ENCODE data around the gene DLGAP3.

DLGAP3 gene

GRCh38 chr1:34865573-34865972 lies 63.9 kb downstream of the DLGAP3 start:
- no peak for DNase-seq

DNA sequence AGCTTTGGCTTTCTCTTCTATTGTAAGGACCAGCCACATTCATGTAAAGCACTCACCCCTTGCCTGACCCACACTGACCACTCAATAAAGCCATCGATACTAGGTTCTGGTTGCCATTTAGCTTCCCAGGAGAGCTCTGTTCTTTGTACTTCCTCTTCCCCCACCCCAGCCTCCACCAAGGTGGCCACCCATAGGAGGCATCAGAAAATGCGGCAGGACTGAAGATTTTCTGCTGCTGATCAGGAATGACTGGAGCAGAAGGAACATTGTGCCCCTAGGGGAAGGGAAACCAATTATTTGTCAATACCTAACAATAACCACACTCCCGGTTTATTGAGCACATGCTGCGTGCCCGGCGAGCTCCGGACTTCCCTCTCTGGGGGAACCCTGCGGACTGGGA lies 64.7 kb downstream of the DLGAP3 start:
- DNase-seq = no peak

DNA sequence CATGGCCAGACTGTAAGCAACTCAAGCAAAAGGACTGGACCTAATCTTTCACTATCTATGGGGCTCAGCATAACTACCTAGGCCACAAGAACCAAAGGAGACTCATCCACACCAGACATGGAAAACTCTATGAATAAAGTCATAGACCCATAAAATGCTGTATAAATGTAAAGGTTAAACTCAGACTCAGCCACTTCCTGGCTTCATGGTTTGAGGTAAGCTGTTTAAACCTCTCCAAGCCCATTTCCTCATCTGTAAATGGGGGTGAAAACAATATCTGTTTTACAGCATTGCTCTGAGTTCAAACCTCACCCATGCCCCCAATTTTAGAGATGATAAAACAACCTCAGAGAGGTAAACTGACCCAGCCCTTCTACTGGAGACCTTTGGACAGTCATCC lies 65.9 kb downstream of the DLGAP3 start:
- DNase-seq = no peak

GRCh38 chr1:34859446-34860200 lies 69.8 kb downstream of the DLGAP3 start, which contains the start of gene SMIM12:
SMIM12 (minus strand) TSS chr1:34859749; CDS start chr1:34855977, 3,772 bp downstream.
- peak; percentile 83 for DNase-seq

- peak; percentile 13 for DNase-seq
Observed at GRCh38 chr1:34858901-34859445, 70.5 kb downstream of the DLGAP3 start.

- no peak for DNase-seq
Observed at GRCh38 chr1:34856697-34857096, 72.8 kb downstream of the DLGAP3 start.

- peak; percentile 80 for DNase-seq
Observed at GRCh38 chr1:34852677-34853217, 76.7 kb downstream of the DLGAP3 start.

DNA sequence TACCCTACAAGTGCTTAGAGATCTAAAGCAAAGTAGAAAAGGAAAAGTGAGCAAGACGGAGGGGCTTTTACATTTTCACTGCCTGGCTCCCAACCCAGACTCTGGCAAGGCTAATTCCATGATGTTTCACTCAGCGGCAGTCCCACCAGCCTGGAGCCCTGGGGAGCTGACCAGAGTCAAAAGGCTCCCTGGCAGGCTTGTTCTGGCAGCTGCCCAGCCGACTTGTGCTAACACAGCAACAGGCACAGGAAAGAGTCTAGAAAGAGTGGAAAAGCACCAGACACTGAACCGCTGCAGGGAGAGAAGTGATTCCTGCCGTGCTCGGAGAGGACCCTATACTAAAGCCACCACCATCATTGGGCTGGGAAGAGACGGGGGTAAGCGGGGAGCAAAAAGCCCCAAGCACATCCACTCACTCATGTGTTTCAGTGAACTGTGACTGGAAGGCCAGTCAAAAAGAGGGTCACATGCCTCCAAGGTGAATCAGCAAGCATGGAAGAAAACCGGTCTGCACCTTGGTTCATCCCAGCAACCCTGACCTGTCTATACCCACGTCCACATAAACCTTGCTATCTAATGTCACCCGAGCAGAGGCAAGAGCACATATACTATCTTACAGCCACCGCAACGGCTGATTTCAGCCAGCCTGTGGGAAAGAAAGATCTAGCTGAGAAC lies 77.9 kb downstream of the DLGAP3 start:
- no peak for DNase-seq

- DNase-seq = no peak
Observed at GRCh38 chr1:34850382-34850781, 79.1 kb downstream of the DLGAP3 start.

- DNase-seq = no peak
Observed at GRCh38 chr1:34847094-34847493, 82.4 kb downstream of the DLGAP3 start.

DNA sequence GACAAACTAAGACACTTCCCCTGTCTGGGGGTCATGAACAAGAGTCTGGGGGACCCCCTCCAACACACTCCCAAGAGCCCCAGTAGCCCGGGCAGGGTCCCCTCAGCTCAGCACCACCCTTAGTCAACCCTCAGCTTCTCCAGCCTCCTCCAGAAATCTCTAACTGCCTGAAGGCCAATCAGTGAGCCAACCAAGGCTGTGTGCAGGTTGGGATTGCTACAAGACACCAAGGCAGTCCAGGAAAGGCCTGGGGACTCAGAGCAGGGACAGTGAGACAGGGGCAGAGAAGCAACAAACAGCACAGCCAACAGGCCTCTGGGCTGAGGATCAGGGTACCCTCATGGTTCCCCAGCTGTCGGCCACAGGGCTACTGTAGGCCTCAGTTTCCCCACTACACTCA lies 83.2 kb downstream of the DLGAP3 start:
- no peak for DNase-seq

DNA sequence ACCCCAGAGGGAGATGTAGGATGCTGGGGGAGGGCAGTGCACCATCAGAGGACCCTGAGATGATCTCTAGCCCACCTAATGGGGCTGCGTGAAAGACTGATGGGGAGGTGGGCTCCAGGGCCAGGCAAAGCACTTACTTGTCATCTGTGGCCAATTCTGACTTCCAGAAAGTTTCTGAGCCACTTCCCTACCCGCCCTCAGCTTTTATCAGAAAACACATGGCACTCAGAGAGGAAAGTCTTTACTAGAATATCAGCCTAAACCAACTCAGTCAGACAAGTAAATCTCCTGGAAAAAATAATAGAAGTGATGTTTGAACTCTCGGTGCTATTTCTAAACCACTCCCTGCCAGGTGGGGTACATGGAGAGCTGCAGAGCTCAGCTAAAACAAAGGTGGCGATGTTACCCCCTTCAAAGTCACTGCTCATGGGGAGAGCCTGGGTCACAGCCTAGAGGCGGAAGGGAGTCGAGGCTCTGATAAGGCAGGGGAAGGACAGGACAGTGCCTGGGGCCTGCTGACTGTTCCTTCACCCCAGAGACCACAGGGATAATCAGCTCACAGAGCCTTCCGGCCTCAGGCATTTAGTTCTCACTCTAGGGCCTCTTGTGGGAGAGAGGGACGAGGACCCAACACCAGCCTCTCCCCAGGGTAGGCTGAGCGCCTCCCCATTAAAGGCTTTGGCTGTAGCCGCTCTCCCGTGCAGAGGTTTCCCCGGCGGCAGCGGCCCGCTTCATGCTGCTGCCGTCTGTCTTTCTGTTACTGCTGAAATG lies 84.1 kb downstream of the DLGAP3 start:
- DNase-seq = no peak

- no peak for DNase-seq
Observed at GRCh38 chr1:34844252-34844634, 85.2 kb downstream of the DLGAP3 start.

DNA sequence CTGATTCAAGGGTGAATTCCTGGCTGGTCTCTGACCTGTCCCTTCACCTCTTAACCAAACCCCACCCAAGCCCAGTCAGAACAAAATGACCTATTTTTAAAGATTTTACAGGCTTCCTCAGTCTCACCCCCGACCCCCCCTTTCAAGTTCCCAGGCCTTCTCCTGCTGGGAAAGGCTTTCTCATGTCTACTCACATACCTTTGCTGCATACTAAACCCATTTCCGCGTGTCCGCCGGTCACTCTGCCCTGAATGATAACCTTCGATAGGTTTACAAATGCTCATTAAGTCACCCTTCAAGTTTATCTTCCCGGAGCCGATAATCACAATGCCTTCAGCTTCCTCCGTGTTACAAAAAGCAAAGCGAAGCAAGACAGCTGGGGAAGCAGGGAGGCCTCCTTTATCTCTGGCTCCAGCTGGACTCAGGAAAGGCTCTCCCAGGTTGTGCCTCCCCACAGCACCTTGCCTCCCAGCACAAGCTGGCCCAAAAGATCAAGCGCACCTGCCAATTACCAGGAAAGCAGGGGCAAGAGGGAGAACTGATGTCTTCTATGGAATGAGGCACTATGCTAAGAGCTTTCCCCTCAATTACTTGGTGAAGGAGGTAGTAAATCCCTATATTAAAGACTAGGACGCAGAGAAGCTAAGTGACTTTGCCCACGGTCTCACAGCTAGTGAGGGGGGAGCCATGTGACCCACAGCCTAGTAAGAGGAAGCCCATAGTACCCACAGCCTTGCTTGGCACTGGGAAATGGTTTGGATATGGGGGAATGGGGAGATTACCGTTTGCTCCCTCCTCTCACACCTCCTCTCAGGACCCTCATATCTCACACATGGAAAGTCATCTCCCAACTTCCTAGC lies 85.8 kb downstream of the DLGAP3 start:
- no peak for DNase-seq

DNA sequence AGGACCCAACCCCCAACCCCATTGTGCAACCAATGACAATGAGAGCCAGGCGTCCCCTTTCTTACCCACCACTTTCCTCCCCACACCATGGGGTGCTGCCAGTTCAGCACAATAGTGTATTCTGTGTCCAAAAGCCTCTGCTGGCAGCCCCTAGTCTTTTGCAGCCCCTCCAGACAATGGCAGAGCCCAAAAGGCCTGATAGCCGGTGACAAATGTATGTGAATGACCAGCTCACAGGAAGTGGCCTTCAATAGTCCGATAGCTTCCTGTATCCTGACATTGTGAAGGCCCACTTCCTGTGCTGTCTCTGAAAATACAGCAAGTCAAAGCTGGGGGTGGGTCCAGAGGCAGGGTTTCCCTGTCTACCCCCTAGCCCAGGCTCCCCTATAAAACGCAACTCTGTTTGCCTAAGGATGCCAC lies 86.5 kb downstream of the DLGAP3 start:
- DNase-seq = no peak

- no peak for DNase-seq
Observed at GRCh38 chr1:34842073-34842472, 87.4 kb downstream of the DLGAP3 start.

DNA sequence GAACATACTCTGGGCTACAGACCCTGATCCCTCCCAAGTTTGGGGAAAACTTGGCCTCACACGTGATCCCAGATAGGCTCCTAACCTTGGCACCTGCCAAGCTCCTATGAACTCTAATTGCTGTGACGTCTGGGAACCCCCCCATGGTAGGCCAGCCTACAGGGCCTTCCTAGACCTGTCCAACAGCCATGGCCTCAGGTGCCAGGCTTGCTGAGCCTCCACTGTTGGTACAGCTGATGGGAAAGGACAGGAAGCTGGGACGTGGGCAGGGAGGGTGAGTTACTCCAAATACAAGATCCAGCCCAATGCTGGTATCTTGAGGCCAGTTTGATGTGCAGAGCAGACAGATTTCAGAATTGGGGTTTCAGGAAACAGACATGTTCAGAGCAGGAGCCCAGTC lies 89.0 kb downstream of the DLGAP3 start:
- DNase-seq = no peak

- DNase-seq = no peak
Observed at GRCh38 chr1:34839526-34840305, 89.7 kb downstream of the DLGAP3 start.

GRCh38 chr1:34833711-34834110 lies 95.7 kb downstream of the DLGAP3 start:
- DNase-seq = no peak

DNA sequence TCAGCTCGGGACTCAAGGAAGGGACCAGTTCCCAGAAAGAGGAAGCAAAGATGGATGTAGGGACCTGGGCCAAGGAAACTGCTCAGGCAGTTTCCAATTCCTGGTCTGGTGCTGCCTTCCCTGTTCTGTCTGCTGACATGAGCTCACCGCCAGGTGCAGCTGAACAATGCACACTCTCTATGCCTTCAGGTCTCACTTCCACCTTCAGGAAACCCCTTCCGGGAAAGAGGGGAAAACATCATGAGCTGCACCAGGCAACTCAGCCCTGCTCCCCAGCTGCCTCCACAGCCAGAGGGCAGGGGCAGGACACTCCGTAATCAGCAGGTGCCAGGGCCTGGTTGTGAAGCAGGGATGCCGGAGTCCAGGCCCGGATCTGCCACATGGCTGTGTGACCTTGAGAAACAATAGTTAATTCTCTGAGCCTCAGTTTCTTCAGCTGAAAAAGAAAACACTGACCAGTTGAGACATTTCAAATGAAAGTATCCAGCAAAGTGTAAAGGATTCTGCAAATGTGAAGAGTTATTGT lies 97.7 kb downstream of the DLGAP3 start:
- no peak for DNase-seq

GRCh38 chr1:34829250-34829649 lies 100.2 kb downstream of the DLGAP3 start:
- DNase-seq = no peak
